SU-DHL-6 (cell line): ENCODE data around the gene ENTPD8.

ENCODE experiments used
- CTCF ChIP-seq: fragments of 200-600 bp; sonication (generic); IDR thresholded peaks from one replicate; pipeline ENCODE4 v1.5.1; 2017; ENCODE audit warnings: antibody characterized with exemption, mild to moderate bottlenecking, low read length, moderate library complexity; ENCODE audit not compliant: insufficient read depth, poor library complexity, severe bottlenecking
- EZH2phosphoT487 ChIP-seq: fragments of 200-600 bp; sonication (generic), shearing (Covaris generic); conservative IDR thresholded peaks from 2 replicates; pipeline ENCODE4 v1.6.1; 2018; ENCODE audit warnings: mild to moderate bottlenecking, antibody characterized with exemption, low read length, moderate library complexity, mixed read lengths

GRCh38 chr9:137480686-137481683, 39.8 kb upstream of the ENTPD8 start:
- TF ChIP-seq CTCF = no peak
- no peak for TF ChIP-seq EZH2phosphoT487
